ENCODE measurements around the gene AIF1L. TPM values are rescaled to one million over a fixed set of nuclear protein-coding genes. Genes with fewer than 3 reads are reported as not detected.
"Not testable (repeated sequence)": the region's sequence is repeated elsewhere in the genome, so short reads cannot be mapped to it uniquely, and the experiment has no call there.

Gene AIF1L
- total and polyA plus RNA-seq, 4 donors = 0.61 to 1.8 (median 1.2) TPM

DNA sequence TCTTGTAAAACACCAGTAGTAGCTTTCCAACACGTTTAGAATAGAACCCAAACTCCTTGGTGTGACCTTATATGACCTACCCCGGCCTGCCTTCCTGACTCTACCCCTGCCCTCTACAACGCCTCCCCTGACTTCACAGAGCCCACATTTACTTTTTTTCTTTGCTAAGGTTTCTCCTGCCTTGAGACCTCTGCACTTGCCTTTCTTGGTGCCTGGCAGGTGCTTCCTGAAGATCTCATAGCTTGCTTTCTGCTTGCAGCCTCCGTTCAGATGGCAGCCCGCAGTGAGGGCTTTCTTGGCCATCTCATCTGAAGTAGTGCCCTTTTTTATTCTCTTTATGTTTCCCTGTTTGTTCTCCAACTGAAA is 53.3 kb downstream of the AIF1L start:
- no peak for DNase-seq (ENCODE audit: low spot score)
- Histone ChIP-seq H3K4me3 (ENCODE audit: low read depth in 1 of 3, low read length in 3 of 3) (no peak overlapping the region), H3K9ac (ENCODE audit: low read depth in 1 of 2, low read length in 2 of 2) (no peak overlapping the region), H3K4me1 (ENCODE audit: control insufficient read depth in 4 of 4, insufficient read depth in 4 of 4, low read length in 3 of 4) (no peaks in the 10 kb centered on the region), H3K36me3 (ENCODE audit: control insufficient read depth in 4 of 4, insufficient read depth in 3 of 4, low read depth in 1 of 4, low read length in 3 of 4) (peaks cover 20 to 95% (median 83%) of the 10 kb centered on the region in 4 donors), H3K27me3 (ENCODE audit: control insufficient read depth in 4 of 4, insufficient read depth in 4 of 4, low read length in 3 of 4) (no peaks in the 10 kb centered on the region), H3K9me3 (ENCODE audit: control insufficient read depth in 4 of 4, low read length in 3 of 4) (no peaks in the 10 kb centered on the region), H3K27ac (ENCODE audit: low read depth in 1 of 2, low read length in 2 of 2) (no peak overlapping the region)
- TF ChIP-seq FOXA1 (IDR thresholded peaks at IDR 0.05) = no peak
- TF ChIP-seq, protein P1, sequence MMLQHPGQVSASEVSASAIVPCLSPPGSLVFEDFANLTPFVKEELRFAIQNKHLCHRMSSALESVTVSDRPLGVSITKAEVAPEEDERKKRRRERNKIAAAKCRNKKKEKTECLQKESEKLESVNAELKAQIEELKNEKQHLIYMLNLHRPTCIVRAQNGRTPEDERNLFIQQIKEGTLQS (IDR thresholded peaks at IDR 0.05) = no peak
- TF ChIP-seq, protein P2, sequence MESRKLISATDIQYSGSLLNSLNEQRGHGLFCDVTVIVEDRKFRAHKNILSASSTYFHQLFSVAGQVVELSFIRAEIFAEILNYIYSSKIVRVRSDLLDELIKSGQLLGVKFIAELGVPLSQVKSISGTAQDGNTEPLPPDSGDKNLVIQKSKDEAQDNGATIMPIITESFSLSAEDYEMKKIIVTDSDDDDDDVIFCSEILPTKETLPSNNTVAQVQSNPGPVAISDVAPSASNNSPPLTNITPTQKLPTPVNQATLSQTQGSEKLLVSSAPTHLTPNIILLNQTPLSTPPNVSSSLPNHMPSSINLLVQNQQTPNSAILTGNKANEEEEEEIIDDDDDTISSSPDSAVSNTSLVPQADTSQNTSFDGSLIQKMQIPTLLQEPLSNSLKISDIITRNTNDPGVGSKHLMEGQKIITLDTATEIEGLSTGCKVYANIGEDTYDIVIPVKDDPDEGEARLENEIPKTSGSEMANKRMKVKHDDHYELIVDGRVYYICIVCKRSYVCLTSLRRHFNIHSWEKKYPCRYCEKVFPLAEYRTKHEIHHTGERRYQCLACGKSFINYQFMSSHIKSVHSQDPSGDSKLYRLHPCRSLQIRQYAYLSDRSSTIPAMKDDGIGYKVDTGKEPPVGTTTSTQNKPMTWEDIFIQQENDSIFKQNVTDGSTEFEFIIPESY (IDR thresholded peaks at IDR 0.05) = no peak
- TF ChIP-seq NR2F2 (IDR thresholded peaks at IDR 0.05) = no peak
- TF ChIP-seq, protein P3, sequence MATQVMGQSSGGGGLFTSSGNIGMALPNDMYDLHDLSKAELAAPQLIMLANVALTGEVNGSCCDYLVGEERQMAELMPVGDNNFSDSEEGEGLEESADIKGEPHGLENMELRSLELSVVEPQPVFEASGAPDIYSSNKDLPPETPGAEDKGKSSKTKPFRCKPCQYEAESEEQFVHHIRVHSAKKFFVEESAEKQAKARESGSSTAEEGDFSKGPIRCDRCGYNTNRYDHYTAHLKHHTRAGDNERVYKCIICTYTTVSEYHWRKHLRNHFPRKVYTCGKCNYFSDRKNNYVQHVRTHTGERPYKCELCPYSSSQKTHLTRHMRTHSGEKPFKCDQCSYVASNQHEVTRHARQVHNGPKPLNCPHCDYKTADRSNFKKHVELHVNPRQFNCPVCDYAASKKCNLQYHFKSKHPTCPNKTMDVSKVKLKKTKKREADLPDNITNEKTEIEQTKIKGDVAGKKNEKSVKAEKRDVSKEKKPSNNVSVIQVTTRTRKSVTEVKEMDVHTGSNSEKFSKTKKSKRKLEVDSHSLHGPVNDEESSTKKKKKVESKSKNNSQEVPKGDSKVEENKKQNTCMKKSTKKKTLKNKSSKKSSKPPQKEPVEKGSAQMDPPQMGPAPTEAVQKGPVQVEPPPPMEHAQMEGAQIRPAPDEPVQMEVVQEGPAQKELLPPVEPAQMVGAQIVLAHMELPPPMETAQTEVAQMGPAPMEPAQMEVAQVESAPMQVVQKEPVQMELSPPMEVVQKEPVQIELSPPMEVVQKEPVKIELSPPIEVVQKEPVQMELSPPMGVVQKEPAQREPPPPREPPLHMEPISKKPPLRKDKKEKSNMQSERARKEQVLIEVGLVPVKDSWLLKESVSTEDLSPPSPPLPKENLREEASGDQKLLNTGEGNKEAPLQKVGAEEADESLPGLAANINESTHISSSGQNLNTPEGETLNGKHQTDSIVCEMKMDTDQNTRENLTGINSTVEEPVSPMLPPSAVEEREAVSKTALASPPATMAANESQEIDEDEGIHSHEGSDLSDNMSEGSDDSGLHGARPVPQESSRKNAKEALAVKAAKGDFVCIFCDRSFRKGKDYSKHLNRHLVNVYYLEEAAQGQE (IDR thresholded peaks at IDR 0.05) = no peak
- TF ChIP-seq TAF1 (conservative IDR thresholded peaks at IDR 0.05) = no peak
- no peak for TF ChIP-seq YY1 (IDR thresholded peaks at IDR 0.05)
- TF ChIP-seq EGR1 (IDR thresholded peaks at IDR 0.05; ENCODE audit: low read depth in 2 of 2) = no peak
- no peak for TF ChIP-seq GABPA (IDR thresholded peaks at IDR 0.05 in 1 of 2, conservative IDR thresholded peaks at IDR 0.05 in 1 of 2)
- TF ChIP-seq HNF4G (IDR thresholded peaks at IDR 0.05) = no peak
- no peak for TF ChIP-seq FOXA2 (IDR thresholded peaks at IDR 0.05)
- TF ChIP-seq HNF4A (conservative IDR thresholded peaks at IDR 0.05) = no peak
- no peak for TF ChIP-seq SP1 (IDR thresholded peaks at IDR 0.05)
- no peak for TF ChIP-seq JUND (IDR thresholded peaks at IDR 0.05)
- WGBS = 75% methylated on average over 5 of the region's 5 CpGs

DNA sequence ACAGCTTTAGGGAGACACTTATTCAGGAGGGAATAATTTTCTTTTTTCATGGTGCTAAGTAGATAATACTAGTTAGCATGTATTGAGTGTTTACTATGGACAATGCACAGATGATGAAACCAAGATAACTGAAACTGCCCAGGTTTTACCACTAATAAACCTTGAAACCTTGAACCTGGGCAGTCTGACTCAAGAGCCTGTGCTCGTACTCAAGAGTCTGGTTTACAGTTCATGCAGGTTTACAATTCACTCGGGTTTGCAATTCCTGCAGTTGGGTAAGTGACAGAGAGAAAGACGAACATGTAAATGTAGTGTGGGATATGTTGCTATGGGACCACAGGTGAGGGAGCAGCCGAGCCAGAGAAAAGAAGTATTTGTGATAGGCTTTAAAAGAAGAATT is 57.3 kb downstream of the AIF1L start:
- DNase-seq (ENCODE audit: low spot score) = no peak

DNA sequence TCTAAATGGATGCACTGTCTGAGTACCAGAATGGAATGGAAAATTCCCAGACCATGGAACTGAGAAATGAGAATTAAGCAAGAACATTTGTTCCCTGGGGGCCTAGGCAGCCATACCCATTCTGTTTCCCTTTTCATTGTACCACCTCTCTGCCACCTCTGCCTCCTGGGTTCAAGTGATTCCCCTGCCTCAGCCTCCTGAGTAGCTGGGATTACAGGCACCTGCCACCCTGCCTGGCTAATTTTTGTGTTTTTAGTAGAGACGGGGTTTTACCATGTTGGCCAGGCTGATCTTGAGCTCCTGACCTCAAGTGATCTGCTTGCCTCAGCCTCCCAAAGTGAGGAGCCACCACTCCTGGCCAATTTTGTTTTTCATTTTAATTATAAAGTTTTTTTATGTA is 62.3 kb downstream of the AIF1L start:
- peaks cover 8 to 48% (median 44%) of the 10 kb centered on the region in 4 donors for H3K36me3 ChIP-seq (ENCODE audit: control insufficient read depth in 4 of 4, insufficient read depth in 3 of 4, low read depth in 1 of 4, low read length in 3 of 4)
- not testable (repeated sequence) for H3K27ac ChIP-seq (ENCODE audit: low read depth in 1 of 2, low read length in 2 of 2); DNase-seq (ENCODE audit: low spot score); H3K27me3 ChIP-seq (ENCODE audit: control insufficient read depth in 4 of 4, insufficient read depth in 4 of 4, low read length in 3 of 4); H3K9me3 ChIP-seq (ENCODE audit: control insufficient read depth in 4 of 4, low read length in 3 of 4); H3K4me1 ChIP-seq (ENCODE audit: control insufficient read depth in 4 of 4, insufficient read depth in 4 of 4, low read length in 3 of 4); H3K4me3 ChIP-seq (ENCODE audit: low read depth in 1 of 3, low read length in 3 of 3); H3K9ac ChIP-seq (ENCODE audit: low read depth in 1 of 2, low read length in 2 of 2)
- WGBS = 100% methylated on average over 1 of the region's 1 CpG

More for the DNA sequence above, 57.3 kb downstream of the AIF1L start:
- no peak overlapping the region for H3K4me3 ChIP-seq (ENCODE audit: low read depth in 1 of 3, low read length in 3 of 3)
- H3K9me3 ChIP-seq (ENCODE audit: control insufficient read depth in 4 of 4, low read length in 3 of 4) = no peaks in the 10 kb centered on the region
- H3K27me3 ChIP-seq (ENCODE audit: control insufficient read depth in 4 of 4, insufficient read depth in 4 of 4, low read length in 3 of 4) = no peaks in the 10 kb centered on the region
- no peaks in the 10 kb centered on the region for H3K4me1 ChIP-seq (ENCODE audit: control insufficient read depth in 4 of 4, insufficient read depth in 4 of 4, low read length in 3 of 4)
- H3K9ac ChIP-seq (ENCODE audit: low read depth in 1 of 2, low read length in 2 of 2) = no peak overlapping the region
- TF ChIP-seq YY1 (IDR thresholded peaks at IDR 0.05) (no peak), TAF1 (conservative IDR thresholded peaks at IDR 0.05) (no peak), SP1 (IDR thresholded peaks at IDR 0.05) (no peak), NR2F2 (IDR thresholded peaks at IDR 0.05) (no peak)
- no peak overlapping the region for H3K27ac ChIP-seq (ENCODE audit: low read depth in 1 of 2, low read length in 2 of 2)
- H3K36me3 ChIP-seq (ENCODE audit: control insufficient read depth in 4 of 4, insufficient read depth in 3 of 4, low read depth in 1 of 4, low read length in 3 of 4) = peaks cover 13 to 60% (median 56%) of the 10 kb centered on the region in 4 donors
- 95% methylated on average over 4 of the region's 4 CpGs for WGBS
